Fibroblast of mammary gland (primary cell): ENCODE results near the gene ITPKB.

Source experiments
- DNase-seq: peaks from one replicate; pipeline ENCODE4 v3.0.0-alpha.2; 2010; ENCODE audit warnings: low read depth
- H3K4me3 ChIP-seq: 2 replicates; pipeline ENCODE4 v1.5.1; 2011; ENCODE audit warnings: low read depth, mild to moderate bottlenecking, low read length, moderate library complexity; ENCODE audit not compliant: control insufficient read depth
- TF ChIP-seq, protein P1 (sequence below): conservative IDR thresholded peaks from 2 replicates; pipeline ENCODE4 v1.5.1; 2011; ENCODE audit warnings: low read depth, low read length, inconsistent platforms; ENCODE audit not compliant: control insufficient read depth, insufficient read depth

Gene ITPKB

DNA sequence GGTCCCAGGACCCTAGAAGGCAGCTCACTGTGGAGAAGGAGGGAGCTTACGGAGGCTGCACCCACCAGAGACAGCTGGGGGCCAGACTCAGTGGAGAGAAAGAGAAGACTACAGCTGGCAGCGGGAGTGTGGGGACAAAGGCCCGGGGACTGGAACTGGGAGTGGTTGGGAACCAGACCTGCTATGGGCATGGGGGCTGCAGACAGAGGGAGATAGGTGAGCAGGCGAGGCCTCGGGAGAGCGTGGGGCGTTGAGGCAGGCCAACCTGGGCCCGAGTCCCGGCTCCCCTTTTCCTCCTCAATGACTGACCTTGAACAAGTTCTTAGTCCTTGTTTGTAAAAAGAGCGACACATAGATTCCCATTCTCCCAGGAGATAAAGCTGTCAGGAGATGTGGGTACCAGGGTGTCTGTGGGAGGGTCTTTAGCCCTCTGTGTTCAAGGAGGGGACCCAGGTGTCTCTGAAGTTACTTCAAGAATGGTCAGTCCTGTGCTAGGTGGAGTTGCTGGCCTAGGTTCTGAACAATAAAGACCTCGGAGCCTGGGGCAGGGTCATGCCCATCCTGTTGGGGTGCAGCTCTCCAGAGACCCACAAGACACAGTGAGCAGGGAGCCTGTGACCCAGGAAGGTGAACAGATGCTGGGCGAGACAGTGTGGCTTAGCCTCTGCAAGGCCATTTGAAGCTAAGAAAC is 87.9 kb downstream of the ITPKB start:
- TF ChIP-seq, protein P1, sequence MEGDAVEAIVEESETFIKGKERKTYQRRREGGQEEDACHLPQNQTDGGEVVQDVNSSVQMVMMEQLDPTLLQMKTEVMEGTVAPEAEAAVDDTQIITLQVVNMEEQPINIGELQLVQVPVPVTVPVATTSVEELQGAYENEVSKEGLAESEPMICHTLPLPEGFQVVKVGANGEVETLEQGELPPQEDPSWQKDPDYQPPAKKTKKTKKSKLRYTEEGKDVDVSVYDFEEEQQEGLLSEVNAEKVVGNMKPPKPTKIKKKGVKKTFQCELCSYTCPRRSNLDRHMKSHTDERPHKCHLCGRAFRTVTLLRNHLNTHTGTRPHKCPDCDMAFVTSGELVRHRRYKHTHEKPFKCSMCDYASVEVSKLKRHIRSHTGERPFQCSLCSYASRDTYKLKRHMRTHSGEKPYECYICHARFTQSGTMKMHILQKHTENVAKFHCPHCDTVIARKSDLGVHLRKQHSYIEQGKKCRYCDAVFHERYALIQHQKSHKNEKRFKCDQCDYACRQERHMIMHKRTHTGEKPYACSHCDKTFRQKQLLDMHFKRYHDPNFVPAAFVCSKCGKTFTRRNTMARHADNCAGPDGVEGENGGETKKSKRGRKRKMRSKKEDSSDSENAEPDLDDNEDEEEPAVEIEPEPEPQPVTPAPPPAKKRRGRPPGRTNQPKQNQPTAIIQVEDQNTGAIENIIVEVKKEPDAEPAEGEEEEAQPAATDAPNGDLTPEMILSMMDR: no peak
- no peak for DNase-seq

DNA sequence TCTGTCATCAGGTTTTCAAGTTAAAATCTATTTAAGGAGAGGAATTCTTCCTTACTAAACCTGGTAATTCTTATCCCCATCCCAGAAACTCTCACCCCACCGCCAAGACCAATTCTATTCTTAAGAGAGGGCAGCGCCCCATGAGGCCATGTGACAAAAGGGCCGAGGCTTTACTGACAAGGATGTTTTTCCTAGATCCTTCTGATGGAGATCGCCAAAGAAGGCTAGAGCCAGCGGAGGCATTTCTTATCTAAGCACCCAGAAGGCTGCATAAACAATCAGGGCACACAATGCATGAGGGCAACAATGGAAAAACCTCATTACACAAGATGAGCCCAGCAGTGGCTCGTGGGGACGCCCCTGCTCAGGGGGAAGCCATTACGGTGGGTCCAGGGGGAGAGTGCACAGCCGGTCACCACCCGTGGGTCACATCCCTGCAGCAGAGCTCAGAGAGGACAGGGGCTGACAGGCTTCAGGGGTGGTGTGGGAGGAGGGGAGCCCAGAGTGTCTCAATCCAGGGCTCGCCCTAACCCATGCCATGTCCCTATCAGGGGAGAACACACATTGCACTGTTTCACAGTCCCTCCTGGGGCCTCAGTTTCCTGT is 88.7 kb downstream of the ITPKB start:
- no peak for DNase-seq
- no peak overlapping the region for H3K4me3 ChIP-seq
- TF ChIP-seq, protein P1: no peak

More for the DNA sequence above, 87.9 kb downstream of the ITPKB start:
- no peak overlapping the region for H3K4me3 ChIP-seq

DNA sequence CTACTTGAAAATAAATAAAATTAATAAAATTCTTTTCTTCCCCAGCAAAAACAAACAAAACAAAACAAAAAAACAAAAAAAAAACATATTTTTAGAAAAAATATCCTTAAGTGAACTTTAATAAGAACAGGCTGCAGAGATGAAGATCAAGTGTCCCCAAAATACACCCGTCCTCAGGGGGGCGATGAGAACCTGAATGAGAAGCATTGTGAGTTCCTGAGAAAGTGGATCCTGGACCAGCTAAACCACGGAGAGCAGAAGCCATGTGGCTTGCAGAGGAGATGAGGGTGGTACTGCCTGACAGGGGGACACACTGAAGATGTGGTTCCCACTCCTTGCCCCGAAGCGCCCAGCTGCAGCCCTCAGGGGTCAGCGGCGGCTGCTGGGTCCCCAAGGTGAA is 89.3 kb downstream of the ITPKB start:
- H3K4me3 ChIP-seq: no peak overlapping the region
- DNase-seq: peak; percentile 50
- TF ChIP-seq, protein P1: peak; percentile 33

DNA sequence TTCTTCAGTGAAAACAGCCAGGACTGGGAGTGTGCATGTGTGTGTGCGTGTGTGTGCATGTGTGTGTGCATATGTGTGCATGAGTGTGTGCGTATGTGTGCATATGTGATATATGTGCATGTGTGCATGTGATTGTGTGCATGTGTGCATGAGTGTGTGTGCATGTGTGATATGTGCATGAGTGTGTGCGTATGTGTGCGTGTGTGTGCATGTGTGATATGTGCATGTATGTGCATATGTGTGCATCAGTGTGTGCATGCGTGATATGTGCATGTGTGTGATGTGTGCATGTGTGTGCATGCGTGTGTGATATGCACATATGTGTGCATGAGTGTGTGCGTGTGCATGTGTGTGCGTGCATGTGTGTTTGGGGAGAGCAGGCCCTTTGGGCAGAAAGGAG is 89.8 kb downstream of the ITPKB start:
- H3K4me3 ChIP-seq: no peak overlapping the region
- DNase-seq: no peak
- TF ChIP-seq, protein P1: no peak

DNA sequence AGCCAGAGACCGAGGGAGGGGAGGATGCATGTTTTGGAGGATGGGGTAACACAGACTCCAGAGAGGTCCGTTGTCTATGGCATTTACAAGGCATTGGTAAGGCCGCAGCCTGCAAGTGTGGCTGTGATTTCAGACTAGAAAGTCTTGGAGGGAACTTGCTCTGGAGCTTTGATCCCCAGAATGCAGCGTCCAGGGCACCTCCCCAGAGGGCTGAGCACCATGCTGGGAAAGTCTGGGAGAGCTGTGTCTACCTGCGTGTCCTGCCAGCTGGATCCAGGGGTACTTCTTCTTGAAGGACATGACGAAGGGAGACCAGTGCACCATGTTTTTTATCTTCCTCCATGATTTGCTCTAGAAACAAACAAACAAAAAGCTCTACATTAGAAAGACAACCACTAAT is 90.7 kb downstream of the ITPKB start:
- TF ChIP-seq, protein P1: no peak
- H3K4me3 ChIP-seq: no peak overlapping the region
- DNase-seq: no peak

DNA sequence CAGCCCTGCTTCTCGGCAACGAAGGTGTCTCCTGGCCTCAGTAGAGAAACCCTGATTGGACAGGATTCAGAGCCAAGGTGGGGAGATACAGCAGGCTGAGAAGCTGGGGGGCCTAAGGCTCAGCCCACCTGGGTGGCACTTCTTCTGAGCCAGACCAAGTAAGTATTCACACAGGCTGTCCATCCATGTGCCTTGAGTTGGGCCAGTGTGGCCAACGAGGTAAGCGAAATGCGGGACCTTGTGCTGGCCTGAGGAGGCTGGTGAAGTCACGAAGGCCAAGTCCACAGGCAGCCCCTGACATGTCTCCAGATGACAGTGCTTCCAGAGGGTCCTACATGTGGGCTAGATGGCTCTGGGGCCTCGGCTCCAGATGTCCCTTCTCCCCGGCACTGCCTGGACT is 91.4 kb downstream of the ITPKB start:
- no peak overlapping the region for H3K4me3 ChIP-seq
- TF ChIP-seq, protein P1: no peak
- no peak for DNase-seq
